GM18951 (cell line): ENCODE results near the gene IL1RL1.

Source experiments
- POLR2A ChIP-seq: IDR thresholded peaks from 4 replicates; pipeline ENCODE4 v1.6.1; 2011; ENCODE audit warnings: mild to moderate bottlenecking; ENCODE audit not compliant: insufficient read length, insufficient read depth; ENCODE audit errors: extremely low read depth
- in situ Hi-C: fragments of 300-500 bp; cut with MboI; formaldehyde crosslinking; loops from one replicate; pipeline ENCODE4 v1.12.0; 2022; ENCODE audit warnings: low sequenced_read_pairs, mixed read lengths, inconsistent platforms; ENCODE audit not compliant: unreplicated experiment

Gene IL1RL1

GRCh38 chr2:102331311-102331980 is 20.1 kb downstream of the IL1RL1 start:
- no peak for TF ChIP-seq POLR2A
- in situ Hi-C loops: no loop called here

- no peak for TF ChIP-seq POLR2A
- in situ Hi-C loops: no loop called here
These were observed 23.1 kb downstream of the IL1RL1 start for GRCh38 chr2:102334486-102334885.

GRCh38 chr2:102335871-102336366 is 24.6 kb downstream of the IL1RL1 start:
- in situ Hi-C loops: no loop called here
- TF ChIP-seq POLR2A: no peak

GRCh38 chr2:102336502-102336945 is 25.2 kb downstream of the IL1RL1 start:
- no peak for TF ChIP-seq POLR2A
- in situ Hi-C loops: no loop called here

GRCh38 chr2:102337012-102337411 is 25.6 kb downstream of the IL1RL1 start:
- no peak for TF ChIP-seq POLR2A
- in situ Hi-C loops: no loop called here

GRCh38 chr2:102337481-102338386 is 26.4 kb downstream of the IL1RL1 start:
- in situ Hi-C loops: no loop called here
- TF ChIP-seq POLR2A: no peak

- in situ Hi-C loops: no loop called here
- no peak for TF ChIP-seq POLR2A
These were observed 29.4 kb downstream of the IL1RL1 start for GRCh38 chr2:102340778-102341177.

GRCh38 chr2:102342888-102343287 is 31.5 kb downstream of the IL1RL1 start:
- TF ChIP-seq POLR2A: no peak
- in situ Hi-C loops: no loop called here

- in situ Hi-C loops: no loop called here
- no peak for TF ChIP-seq POLR2A
These were observed 33.0 kb downstream of the IL1RL1 start for GRCh38 chr2:102344397-102344796.

GRCh38 chr2:102345329-102345920 is 34.1 kb downstream of the IL1RL1 start:
- in situ Hi-C loops: no loop called here
- no peak for TF ChIP-seq POLR2A

GRCh38 chr2:102346381-102347130 is 35.2 kb downstream of the IL1RL1 start:
- no peak for TF ChIP-seq POLR2A
- in situ Hi-C loops: no loop called here

- in situ Hi-C loops: no loop called here
- no peak for TF ChIP-seq POLR2A
These were observed 38.9 kb downstream of the IL1RL1 start for GRCh38 chr2:102350137-102350793.
